IMR-90 (cell line): ENCODE data around the gene FAR2. TPM values are rescaled to one million over a fixed set of nuclear protein-coding genes. Genes with fewer than 3 reads are reported as not detected.

ENCODE experiments used
- ATAC-seq: fragments of 200-7000 bp; cut with Tn5 transposase; 2 replicates; pipeline ENCODE4 v1.9.1; 2020; ENCODE audit warnings: low read depth, mild to moderate bottlenecking, moderate library complexity
- BruUV-seq: library from RNA; stranded (reverse); fragments of 400-500 nt; replicated peaks from 2 replicates; lab custom pipeline; 2021; lab: Mats Ljungman, UMichigan
- CTCF ChIA-PET: fragments of 300-600 bp; formaldehyde crosslinking; extraction: SDS; loops from one replicate; lab custom pipeline; 2021; ENCODE audit warnings: antibody characterized with exemption; lab: Yijun Ruan, JAX
- POLR2A ChIA-PET: fragments of 300-600 bp; sonication (Branson Sonifier 250); formaldehyde crosslinking; loops from one replicate; lab custom pipeline; 2022; ENCODE audit warnings: antibody characterized with exemption; ENCODE audit not compliant: unreplicated experiment; lab: Charles Lee
- DNase-seq: peaks from one replicate; pipeline ENCODE4 v3.0.0; 2013
- H2AFZ ChIP-seq: replicated peaks from 2 replicates; pipeline ENCODE3; 2013; ENCODE audit warnings: low read length, mild to moderate bottlenecking; ENCODE audit not compliant: poor library complexity
- H2AK5ac ChIP-seq: 2 replicates; pipeline ENCODE4 v1.6.1; 2013; ENCODE audit warnings: low read depth, low read length, inconsistent platforms
- H2AK9ac ChIP-seq: replicated peaks from 2 replicates; pipeline ENCODE3; 2013; ENCODE audit warnings: mild to moderate bottlenecking, low read depth, low read length, moderate library complexity; ENCODE audit not compliant: poor library complexity
- H2BK120ac ChIP-seq: 2 replicates; pipeline ENCODE4 v1.6.1; 2013; ENCODE audit warnings: low read depth, low read length, inconsistent platforms
- H2BK15ac ChIP-seq: 3 replicates; pipeline ENCODE4 v1.6.1; 2013; ENCODE audit warnings: low read depth, low read length, inconsistent platforms
- H2BK20ac ChIP-seq: 2 replicates; pipeline ENCODE4 v1.6.1; 2013; ENCODE audit warnings: low read depth, mild to moderate bottlenecking, inconsistent platforms, low read length, moderate library complexity
- H2BK5ac ChIP-seq: 2 replicates; pipeline ENCODE4 v1.6.1; 2013; ENCODE audit warnings: mild to moderate bottlenecking, low read depth, low read length, inconsistent platforms; ENCODE audit not compliant: poor library complexity, severe bottlenecking
- H3K14ac ChIP-seq: replicated peaks from 2 replicates; pipeline ENCODE4 v1.6.1; 2013; ENCODE audit warnings: low read depth, low read length, inconsistent platforms
- H3K18ac ChIP-seq: 2 replicates; pipeline ENCODE4 v1.6.1; 2013; ENCODE audit warnings: low read depth, low read length, control low read depth
- H3K23ac ChIP-seq: 2 replicates; pipeline ENCODE4 v1.6.1; 2013; ENCODE audit warnings: low read depth, low read length, inconsistent platforms
- H3K27ac ChIP-seq: 2 replicates; pipeline ENCODE4 v1.5.1; 2013; ENCODE audit warnings: mild to moderate bottlenecking, control low read depth, low read length; ENCODE audit not compliant: insufficient read depth
- H3K27me3 ChIP-seq: 2 replicates; pipeline ENCODE4 v1.6.1; 2013; ENCODE audit warnings: low read length; ENCODE audit not compliant: control insufficient read depth, insufficient read depth
- H3K36me3 ChIP-seq: 2 replicates; pipeline ENCODE4 v1.6.1; 2013; ENCODE audit warnings: low read length, mixed read lengths; ENCODE audit not compliant: control insufficient read depth, insufficient read depth
- H3K4ac ChIP-seq: 2 replicates; pipeline ENCODE4 v1.6.1; 2013; ENCODE audit warnings: low read depth, low read length, inconsistent platforms
- H3K4me1 ChIP-seq: 2 replicates; pipeline ENCODE4 v1.6.1; 2013; ENCODE audit warnings: low read length, mixed read lengths; ENCODE audit not compliant: control insufficient read depth, insufficient read depth
- H3K4me2 ChIP-seq: 2 replicates; pipeline ENCODE4 v1.6.1; 2013; ENCODE audit warnings: low read depth, mild to moderate bottlenecking, control low read depth, low read length, moderate library complexity
- H3K4me3 ChIP-seq: 2 replicates; pipeline ENCODE4 v1.5.1; 2013; ENCODE audit warnings: low read depth, mild to moderate bottlenecking, control low read depth, low read length, moderate library complexity; ENCODE audit not compliant: insufficient read depth
- H3K56ac ChIP-seq: 2 replicates; pipeline ENCODE4 v1.6.1; 2013; ENCODE audit warnings: low read length, inconsistent platforms; ENCODE audit not compliant: insufficient read depth; ENCODE audit errors: extremely low read depth
- H3K79me1 ChIP-seq, 2 experiments: 2 replicates each; pipeline ENCODE4 v1.6.1; 2013; ENCODE audit warnings: low read length in 2 of 2, inconsistent platforms in 1 of 2, low read depth in 1 of 2
- H3K9ac ChIP-seq: 2 replicates; pipeline ENCODE4 v1.6.1; 2013; ENCODE audit warnings: low read depth, low read length, control low read depth
- H3K9me1 ChIP-seq: 2 replicates; pipeline ENCODE4 v1.6.1; 2013; ENCODE audit warnings: low read length, inconsistent platforms; ENCODE audit not compliant: insufficient read depth
- H3K9me3 ChIP-seq: 2 replicates; pipeline ENCODE4 v1.6.1; 2013; ENCODE audit warnings: low read length; ENCODE audit not compliant: control insufficient read depth, insufficient read depth
- H4K20me1 ChIP-seq: 2 replicates; pipeline ENCODE4 v1.6.1; 2013; ENCODE audit warnings: low read length, inconsistent platforms; ENCODE audit not compliant: insufficient read depth
- H4K5ac ChIP-seq: 2 replicates; pipeline ENCODE4 v1.6.1; 2013; ENCODE audit warnings: mild to moderate bottlenecking, low read depth, low read length, control low read depth
- H4K8ac ChIP-seq, 2 experiments: 2 replicates each; pipeline ENCODE4 v1.6.1; 2013; ENCODE audit warnings: low read depth in 2 of 2, low read length in 2 of 2, control low read depth in 1 of 2, inconsistent platforms in 1 of 2
- H4K91ac ChIP-seq: 2 replicates; pipeline ENCODE4 v1.6.1; 2013; ENCODE audit warnings: low read depth, low read length, inconsistent platforms; ENCODE audit not compliant: insufficient read depth
- BHLHE40 ChIP-seq: fragments of 150-350 bp; IDR thresholded peaks from 2 replicates; pipeline ENCODE4 v1.6.1; 2016; ENCODE audit warnings: mild to moderate bottlenecking, low read depth, low read length
- CEBPB ChIP-seq: IDR thresholded peaks from 2 replicates; pipeline ENCODE4 v1.6.1; 2012; ENCODE audit warnings: low read depth, low read length, improper control_type of control experiment
- CHD1 ChIP-seq: IDR thresholded peaks from 2 replicates; pipeline ENCODE4 v1.6.1; 2012; ENCODE audit warnings: low read depth, low read length, improper control_type of control experiment
- FOS ChIP-seq: fragments of 150-350 bp; IDR thresholded peaks from 2 replicates; pipeline ENCODE4 v1.6.1; 2016; ENCODE audit warnings: low read depth, low read length
- MAFK ChIP-seq: IDR thresholded peaks from 2 replicates; pipeline ENCODE4 v1.6.1; 2012; ENCODE audit warnings: low read depth, low read length, improper control_type of control experiment
- MAZ ChIP-seq: IDR thresholded peaks from 2 replicates; pipeline ENCODE4 v1.6.1; 2012; ENCODE audit warnings: low read depth, mild to moderate bottlenecking, low read length, improper control_type of control experiment, moderate library complexity, borderline replicate concordance
- MXI1 ChIP-seq: IDR thresholded peaks from 2 replicates; pipeline ENCODE4 v1.6.1; 2012; ENCODE audit warnings: low read depth, mild to moderate bottlenecking, low read length, moderate library complexity, borderline replicate concordance
- NFE2L2 ChIP-seq: fragments of 150-350 bp; IDR thresholded peaks from 2 replicates; pipeline ENCODE4 v1.6.1; 2016; ENCODE audit warnings: low read depth, mild to moderate bottlenecking, low read length
- POLR2A ChIP-seq: IDR thresholded peaks from 2 replicates; pipeline ENCODE4 v1.6.1; 2012; ENCODE audit warnings: mild to moderate bottlenecking, low read depth, low read length
- RAD21 ChIP-seq: IDR thresholded peaks from 2 replicates; pipeline ENCODE4 v1.6.1; 2012; ENCODE audit warnings: low read length, improper control_type of control experiment
- RCOR1 ChIP-seq: IDR thresholded peaks from 2 replicates; pipeline ENCODE4 v1.6.1; 2012; ENCODE audit warnings: mild to moderate bottlenecking, low read length, improper control_type of control experiment; ENCODE audit not compliant: insufficient replicate concordance
- RFX5 ChIP-seq: IDR thresholded peaks from 2 replicates; pipeline ENCODE4 v1.8.0; 2012; ENCODE audit warnings: low read depth, mild to moderate bottlenecking, low read length, moderate library complexity
- SMC3 ChIP-seq: fragments of 150-350 bp; IDR thresholded peaks from 2 replicates; pipeline ENCODE4 v1.6.1; 2016; ENCODE audit warnings: low read depth, mild to moderate bottlenecking, antibody characterized with exemption, low read length, moderate library complexity
- USF2 ChIP-seq: fragments of 150-350 bp; IDR thresholded peaks from 2 replicates; pipeline ENCODE4 v1.6.1; 2017; ENCODE audit warnings: mild to moderate bottlenecking, antibody characterized with exemption, low read length, low read depth
- WGBS, 2 experiments: methylation state at CpG; one replicate each; pipeline versions ENCODE4 v1.1.5 to v1.1.7; 2013; ENCODE audit warnings: missing lambda C conversion rate in 2 of 2; ENCODE audit not compliant: insufficient read length in 1 of 2; ENCODE audit errors: extremely low coverage in 2 of 2; 5-methylcytosine and 5-hydroxymethylcytosine counted together
- dilution Hi-C: fragments of 300-500 bp; cut with HindIII; formaldehyde crosslinking; loops from one replicate; pipeline ENCODE4 v1.14.3; 2018; ENCODE audit warnings: low sequenced_read_pairs; ENCODE audit not compliant: unreplicated experiment
- in situ Hi-C: fragments of 300-500 bp; cut with MboI; formaldehyde crosslinking; loops from 3 replicates; pipeline ENCODE4 v1.14.3; 2019; ENCODE audit warnings: low sequenced_read_pairs, inconsistent platforms, mixed read lengths
- intact Hi-C: fragments of 100-400 bp; cut with micrococcal nuclease; formaldehyde crosslinking; loops from 2 replicates; pipeline ENCODE4 v1.10.0; 2022
- polyA plus RNA-seq, 3 experiments: library from polyadenylated mRNA; depleted of rRNA; stranded (reverse); fragments of >200 nt; gene quantifications; 2 replicates each; pipeline ENCODE4 v1.2.3, GENCODE V29; 2012; ENCODE audit warnings: low replicate concordance in 1 of 3
- total RNA-seq: library from RNA; depleted of rRNA; stranded (reverse); fragments of >200 nt; gene quantifications from 2 replicates; pipeline ENCODE4 v1.2.3, GENCODE V29; 2012
- TF ChIP-seq, protein P1 (sequence below): conservative IDR thresholded peaks from 2 replicates; pipeline ENCODE4 v1.5.1; 2012; ENCODE audit warnings: mild to moderate bottlenecking, low read depth, low read length, improper control_type of control experiment
- TF ChIP-seq, protein P2 (sequence below): fragments of 150-350 bp; IDR thresholded peaks from 2 replicates; pipeline ENCODE4 v1.6.1; 2016; ENCODE audit warnings: low read depth, mild to moderate bottlenecking, low read length, moderate library complexity, borderline replicate concordance

The FAR2 gene
- total and polyA plus RNA-seq, 2 of the 4 experiments (the other 2 are of a cell fraction) = 1.1 to 2.0 TPM

DNA sequence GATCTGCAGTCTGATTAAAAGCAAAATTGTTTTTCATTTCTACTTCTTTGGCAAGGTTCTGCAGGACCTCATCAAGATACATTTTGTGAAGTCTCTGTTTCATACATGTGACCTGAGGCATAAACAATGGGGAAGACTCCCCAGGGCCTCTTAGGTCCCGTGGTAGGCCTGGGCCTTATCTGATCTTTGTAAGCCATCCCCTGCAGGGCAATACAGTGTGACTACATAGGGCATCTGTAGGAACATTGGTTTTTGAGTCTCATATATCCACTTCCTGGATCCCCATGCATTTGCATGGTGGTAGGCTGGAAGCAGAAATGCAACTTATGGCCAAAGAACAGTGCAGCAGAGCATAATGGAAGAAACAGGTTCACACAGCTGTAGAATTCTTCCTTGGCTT lies 6.0 kb downstream of the FAR2 start:
- Histone ChIP-seq H3K18ac (no peak overlapping the region), H4K91ac (no peak overlapping the region), H3K4me3 (no peak overlapping the region), H3K4ac (no peak overlapping the region), H3K56ac (no peak overlapping the region), H2AK5ac (no peak overlapping the region), H3K79me1 (no peaks in the 10 kb centered on the region), H3K23ac (no peak overlapping the region), H2BK120ac (no peak overlapping the region), H3K9ac (no peak overlapping the region), H3K9me3 (no peaks in the 10 kb centered on the region), H2AK9ac (no peak overlapping the region), H3K4me1 (no peaks in the 10 kb centered on the region), H2BK20ac (no peak overlapping the region), H3K9me1 (no peaks in the 10 kb centered on the region), H3K27ac (no peak overlapping the region), H4K8ac (no peak overlapping the region), H3K36me3 (no peaks in the 10 kb centered on the region), H3K4me2 (no peak overlapping the region), H2BK5ac (no peak overlapping the region), H2AFZ (no peak overlapping the region), H3K14ac (no peak overlapping the region), H2BK15ac (no peak overlapping the region), H4K20me1 (no peaks in the 10 kb centered on the region), H4K5ac (no peak overlapping the region), H3K27me3 (peaks cover 2% of the 10 kb centered on the region; the same call in 1 of the 2 replicates)
- intact Hi-C loops (no loop called here), dilution Hi-C loops (no loop called here), in situ Hi-C loops (no loop called here)
- POLR2A ChIA-PET = no interaction called here
- BruUV-seq = no TSS peak
- DNase-seq (no peak), ATAC-seq (no peak)
- TF ChIP-seq MAZ (no peak), USF2 (no peak), SMC3 (no peak), RAD21 (no peak), RCOR1 (no peak), CHD1 (no peak), CEBPB (no peak), NFE2L2 (no peak), RFX5 (no peak), MXI1 (no peak), BHLHE40 (no peak), MAFK (no peak), FOS (no peak), POLR2A (no peak)
- TF ChIP-seq, protein P1, sequence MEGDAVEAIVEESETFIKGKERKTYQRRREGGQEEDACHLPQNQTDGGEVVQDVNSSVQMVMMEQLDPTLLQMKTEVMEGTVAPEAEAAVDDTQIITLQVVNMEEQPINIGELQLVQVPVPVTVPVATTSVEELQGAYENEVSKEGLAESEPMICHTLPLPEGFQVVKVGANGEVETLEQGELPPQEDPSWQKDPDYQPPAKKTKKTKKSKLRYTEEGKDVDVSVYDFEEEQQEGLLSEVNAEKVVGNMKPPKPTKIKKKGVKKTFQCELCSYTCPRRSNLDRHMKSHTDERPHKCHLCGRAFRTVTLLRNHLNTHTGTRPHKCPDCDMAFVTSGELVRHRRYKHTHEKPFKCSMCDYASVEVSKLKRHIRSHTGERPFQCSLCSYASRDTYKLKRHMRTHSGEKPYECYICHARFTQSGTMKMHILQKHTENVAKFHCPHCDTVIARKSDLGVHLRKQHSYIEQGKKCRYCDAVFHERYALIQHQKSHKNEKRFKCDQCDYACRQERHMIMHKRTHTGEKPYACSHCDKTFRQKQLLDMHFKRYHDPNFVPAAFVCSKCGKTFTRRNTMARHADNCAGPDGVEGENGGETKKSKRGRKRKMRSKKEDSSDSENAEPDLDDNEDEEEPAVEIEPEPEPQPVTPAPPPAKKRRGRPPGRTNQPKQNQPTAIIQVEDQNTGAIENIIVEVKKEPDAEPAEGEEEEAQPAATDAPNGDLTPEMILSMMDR = no peak
- TF ChIP-seq, protein P2, sequence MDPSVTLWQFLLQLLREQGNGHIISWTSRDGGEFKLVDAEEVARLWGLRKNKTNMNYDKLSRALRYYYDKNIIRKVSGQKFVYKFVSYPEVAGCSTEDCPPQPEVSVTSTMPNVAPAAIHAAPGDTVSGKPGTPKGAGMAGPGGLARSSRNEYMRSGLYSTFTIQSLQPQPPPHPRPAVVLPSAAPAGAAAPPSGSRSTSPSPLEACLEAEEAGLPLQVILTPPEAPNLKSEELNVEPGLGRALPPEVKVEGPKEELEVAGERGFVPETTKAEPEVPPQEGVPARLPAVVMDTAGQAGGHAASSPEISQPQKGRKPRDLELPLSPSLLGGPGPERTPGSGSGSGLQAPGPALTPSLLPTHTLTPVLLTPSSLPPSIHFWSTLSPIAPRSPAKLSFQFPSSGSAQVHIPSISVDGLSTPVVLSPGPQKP = no peak
- CTCF ChIA-PET = no interaction called here
- WGBS, 2 experiments = no CpG with 5 or more reads among the region's 1 CpG
